ENCODE results near the gene CASZ1. TPM values are rescaled to one million over a fixed set of nuclear protein-coding genes. Genes with fewer than 3 reads are reported as not detected.
A peak's percentile ranks its signal among the peaks of the same experiment; 100 is the strongest.

CASZ1 gene
- total RNA-seq, 1 donor from 2014 or later, result 9.2 TPM

- no peaks in the 10 kb centered on the region for H3K27me3 ChIP-seq (ENCODE audit: control insufficient read depth, insufficient read depth, low read length)
- no peak for TF ChIP-seq CTCF (IDR thresholded peaks at IDR 0.05; ENCODE audit: insufficient read depth, low read length, severe bottlenecking)
- DNase-seq (ENCODE audit: low read depth) (no peak), FAIRE-seq (no peak)
- no peak overlapping the region for H3K4me3 ChIP-seq (ENCODE audit: low read depth, low read length)
- peaks cover 13% of the 10 kb centered on the region for H3K36me3 ChIP-seq (ENCODE audit: control insufficient read depth, insufficient read depth, low read length)
These were observed 108.0 kb downstream of the CASZ1 start for GRCh38 chr1:10688409-10688786.

- Histone ChIP-seq H3K27me3 (ENCODE audit: control insufficient read depth, insufficient read depth, low read length) (no peaks in the 10 kb centered on the region), H3K36me3 (ENCODE audit: control insufficient read depth, insufficient read depth, low read length) (peaks cover 13% of the 10 kb centered on the region), H3K4me3 (ENCODE audit: low read depth, low read length) (no peak overlapping the region)
- DNase-seq (ENCODE audit: low read depth) (no peak), FAIRE-seq (peak; percentile 13)
- no peak for TF ChIP-seq CTCF (IDR thresholded peaks at IDR 0.05; ENCODE audit: insufficient read depth, low read length, severe bottlenecking)
These were observed 108.6 kb downstream of the CASZ1 start for GRCh38 chr1:10687782-10688408.

- TF ChIP-seq CTCF (IDR thresholded peaks at IDR 0.05; ENCODE audit: insufficient read depth, low read length, severe bottlenecking), result no peak
- H3K4me3 ChIP-seq (ENCODE audit: low read depth, low read length), result no peak overlapping the region
- no peaks in the 10 kb centered on the region for H3K27me3 ChIP-seq (ENCODE audit: control insufficient read depth, insufficient read depth, low read length)
- H3K36me3 ChIP-seq (ENCODE audit: control insufficient read depth, insufficient read depth, low read length), result peaks cover 13% of the 10 kb centered on the region
- FAIRE-seq (no peak), DNase-seq (ENCODE audit: low read depth) (no peak)
These were observed 109.2 kb downstream of the CASZ1 start for GRCh38 chr1:10687251-10687651.

- peaks cover 9% of the 10 kb centered on the region for H3K36me3 ChIP-seq (ENCODE audit: control insufficient read depth, insufficient read depth, low read length)
- DNase-seq (ENCODE audit: low read depth), result no peak
- no peaks in the 10 kb centered on the region for H3K27me3 ChIP-seq (ENCODE audit: control insufficient read depth, insufficient read depth, low read length)
- FAIRE-seq, result no peak
- no peak overlapping the region for H3K4me3 ChIP-seq (ENCODE audit: low read depth, low read length)
- TF ChIP-seq CTCF (IDR thresholded peaks at IDR 0.05; ENCODE audit: insufficient read depth, low read length, severe bottlenecking), result peak; percentile 7
These were observed 109.9 kb downstream of the CASZ1 start for GRCh38 chr1:10686404-10687040.

GRCh38 chr1:10685808-10686403, 110.5 kb downstream of the CASZ1 start:
- no peak for DNase-seq (ENCODE audit: low read depth)
- no peak for TF ChIP-seq CTCF (IDR thresholded peaks at IDR 0.05; ENCODE audit: insufficient read depth, low read length, severe bottlenecking)
- no peak for FAIRE-seq

More at GRCh38 chr1:10685808-10686403, 110.5 kb downstream of the CASZ1 start:
- Histone ChIP-seq H3K27me3 (ENCODE audit: control insufficient read depth, insufficient read depth, low read length) (no peaks in the 10 kb centered on the region), H3K4me3 (ENCODE audit: low read depth, low read length) (no peak overlapping the region), H3K36me3 (ENCODE audit: control insufficient read depth, insufficient read depth, low read length) (peaks cover 8% of the 10 kb centered on the region)

Measured in bronchial epithelial cell (primary cell).